GM18499 (cell line): ENCODE results near the gene F12.

Experiments
- ATAC-seq: cut with Tn5 transposase; IDR thresholded peaks from one replicate; pipeline ENCODE4 v1.9.1; 2021; ENCODE audit warnings: moderate number of reproducible peaks; ENCODE audit not compliant: insufficient read depth, unreplicated experiment

Gene F12

DNA sequence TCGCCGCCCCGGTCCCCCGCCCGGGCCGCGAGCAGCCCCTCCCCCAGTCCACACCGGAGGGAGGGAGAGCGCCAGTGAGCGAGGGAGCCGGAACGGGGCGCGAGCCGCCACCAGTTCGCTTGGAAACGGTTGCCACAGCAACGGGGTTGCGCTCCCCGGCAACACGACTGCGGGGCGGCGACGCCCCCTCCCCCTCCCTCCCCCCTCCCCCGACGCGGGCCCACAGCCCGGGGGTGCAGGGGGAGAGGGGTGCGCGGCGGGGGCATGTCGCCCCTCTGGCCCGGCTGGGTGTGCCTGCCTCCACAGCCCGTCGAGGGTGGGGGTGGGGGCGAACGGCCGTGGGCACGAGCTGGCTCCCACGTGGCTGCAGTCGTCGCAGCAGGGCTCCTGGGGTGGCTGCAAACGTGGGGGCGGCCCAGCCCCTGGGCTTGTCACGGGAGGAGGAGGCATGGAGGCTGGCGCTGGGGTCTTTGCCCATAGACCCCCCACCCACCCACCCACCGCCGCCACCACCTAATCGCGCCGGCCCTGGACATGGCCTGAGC, 37.8 kb upstream of the F12 start:
- no peak for ATAC-seq

DNA sequence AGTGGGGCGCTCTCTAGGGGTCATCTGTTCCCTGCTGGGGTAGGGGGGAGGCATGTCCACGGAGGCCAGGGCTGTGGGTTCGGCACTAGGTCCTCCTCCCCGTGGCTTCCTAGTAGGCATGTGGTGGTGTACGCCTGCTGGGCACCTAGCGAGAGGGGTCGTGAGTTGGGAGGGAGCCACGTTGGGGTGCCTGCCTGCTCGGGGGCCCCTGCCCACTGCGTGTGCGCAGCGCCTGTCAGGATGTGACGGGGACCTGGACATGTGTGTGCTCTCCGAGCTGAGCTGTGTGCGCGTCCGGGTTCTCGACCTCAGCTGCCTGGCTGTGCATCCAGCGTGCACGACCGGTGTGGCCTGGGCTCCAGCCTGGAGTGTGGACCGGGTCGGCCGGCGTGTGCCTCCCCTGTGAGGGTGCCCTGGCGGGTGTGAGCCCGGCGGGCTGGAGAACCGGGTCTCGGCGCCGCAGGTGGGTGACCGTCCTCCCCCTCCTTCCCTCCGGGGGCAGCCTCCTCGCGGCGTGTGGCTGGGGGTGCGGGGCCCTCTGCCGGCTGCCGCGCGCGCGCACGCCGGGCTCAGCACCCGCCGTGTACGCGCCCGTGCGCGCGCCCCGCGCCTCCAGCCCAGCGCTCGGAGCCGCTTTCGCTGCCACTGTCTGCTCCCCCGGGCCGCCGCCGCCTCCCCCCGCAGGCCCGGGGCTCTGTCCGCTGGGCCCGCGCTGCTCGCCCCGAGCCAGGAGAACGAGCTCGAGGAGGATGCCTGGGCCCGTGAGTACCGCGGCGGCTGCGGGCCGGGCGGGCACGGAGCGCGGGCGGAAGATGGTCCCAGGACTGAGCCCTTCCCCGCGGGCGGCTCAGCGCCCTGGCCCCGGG, 37.1 kb upstream of the F12 start, which contains the start of gene PRR7:
PRR7 (plus strand) TSS at position 615 of the 866 bp plus-strand sequence. CDS start 8,254 bp downstream, outside the sequence.
- ATAC-seq = no peak

DNA sequence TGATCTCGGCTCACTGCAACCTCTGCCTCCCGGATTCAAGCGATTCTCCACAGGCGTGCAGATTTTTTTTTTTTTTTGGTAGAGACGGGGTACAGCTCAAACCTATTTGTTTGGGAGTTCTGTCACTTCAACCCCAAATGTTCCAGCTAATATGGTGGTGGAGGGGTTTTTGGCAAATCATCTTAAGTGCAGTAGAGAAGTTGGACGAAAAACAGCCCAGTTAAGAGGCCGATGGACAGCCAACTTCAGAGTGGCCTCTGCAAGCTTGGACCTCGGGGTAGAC, 36.5 kb upstream of the F12 start:
- ATAC-seq = no peak

DNA sequence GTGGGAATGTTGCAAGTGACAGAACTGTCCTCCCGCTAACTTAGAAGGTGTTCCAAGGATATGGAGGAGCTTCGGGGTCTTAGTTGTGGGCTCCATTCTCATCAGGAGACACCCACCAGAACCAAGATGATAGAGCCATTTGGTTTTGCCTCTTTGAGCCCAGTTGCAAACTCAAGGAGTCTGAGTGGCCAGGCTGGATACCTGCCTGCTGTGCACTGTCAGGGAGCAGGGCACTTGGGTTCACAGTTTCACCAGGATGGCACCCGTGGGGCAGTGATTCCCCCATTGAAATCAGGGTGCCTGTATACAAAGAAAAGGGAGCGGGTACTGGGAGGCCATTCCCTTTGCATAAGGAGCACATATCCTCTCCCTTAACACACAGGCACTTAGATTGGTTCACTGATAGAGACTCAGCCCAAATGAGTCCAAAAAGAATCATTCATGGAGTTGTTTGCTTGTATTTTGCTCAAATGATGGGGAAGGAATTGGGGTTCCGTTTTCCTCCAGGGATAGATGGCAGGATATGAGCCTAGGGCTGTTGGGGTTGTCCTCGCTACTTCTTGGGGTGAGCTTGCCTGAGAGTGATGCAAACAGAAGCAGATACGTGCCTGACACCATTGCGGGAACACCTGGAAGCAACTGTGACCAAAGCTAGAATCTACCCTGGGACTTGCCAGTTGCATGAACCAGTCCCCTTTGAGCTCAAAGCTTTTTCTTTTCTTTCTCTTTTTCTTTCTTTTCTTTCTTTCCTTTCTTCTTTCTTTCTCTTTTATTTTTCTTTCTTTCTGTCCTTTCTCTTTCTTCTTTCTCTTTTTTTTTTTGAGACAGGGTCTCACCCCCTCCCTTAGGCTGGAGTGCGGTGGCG, 35.9 kb upstream of the F12 start:
- ATAC-seq = no peak

DNA sequence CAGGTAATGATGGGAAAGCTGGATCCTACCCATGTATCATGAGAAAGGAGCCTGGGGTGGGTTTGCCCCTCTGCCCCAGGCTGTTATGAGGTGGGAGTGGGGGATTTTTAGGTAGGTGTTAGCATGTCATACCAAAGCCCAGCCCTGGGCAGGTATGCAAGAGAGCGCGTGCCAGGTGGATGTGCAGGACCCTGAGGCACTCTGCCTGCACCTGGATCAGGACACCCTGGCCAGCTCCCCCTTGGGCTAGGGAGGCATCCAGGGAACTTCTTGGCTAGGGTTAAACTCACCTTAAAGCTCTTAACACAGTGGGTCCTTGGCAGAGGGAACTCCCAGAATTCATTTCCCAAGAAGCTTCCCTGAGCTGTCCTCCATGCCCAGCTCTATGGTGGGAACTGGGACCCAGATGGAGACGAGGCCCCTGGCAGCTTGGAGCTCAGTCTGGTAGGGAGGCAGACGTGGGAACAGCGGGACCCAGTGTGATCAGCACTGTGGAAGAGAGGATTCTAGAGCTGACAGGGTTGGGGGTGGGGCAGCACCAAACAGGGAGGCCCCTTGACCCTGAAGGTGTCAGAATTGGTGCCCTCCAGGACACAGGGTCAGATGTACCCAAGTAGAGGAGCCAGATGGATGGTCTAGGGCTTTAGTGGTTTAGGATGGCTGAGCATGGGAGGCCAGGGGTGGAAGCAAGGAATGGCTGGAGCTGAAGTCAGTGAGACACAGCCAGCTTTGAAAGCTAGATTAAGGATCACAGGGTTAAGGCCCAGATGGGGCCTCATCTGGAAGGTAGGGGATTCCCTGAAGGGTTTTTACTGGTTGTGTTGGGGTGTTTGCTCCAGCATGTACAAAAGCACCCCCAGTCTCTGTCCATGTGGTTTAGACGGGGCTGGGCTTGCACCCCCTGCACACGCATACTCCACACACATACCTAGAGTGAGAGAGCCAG, 35.0 kb upstream of the F12 start:
- ATAC-seq = no peak

DNA sequence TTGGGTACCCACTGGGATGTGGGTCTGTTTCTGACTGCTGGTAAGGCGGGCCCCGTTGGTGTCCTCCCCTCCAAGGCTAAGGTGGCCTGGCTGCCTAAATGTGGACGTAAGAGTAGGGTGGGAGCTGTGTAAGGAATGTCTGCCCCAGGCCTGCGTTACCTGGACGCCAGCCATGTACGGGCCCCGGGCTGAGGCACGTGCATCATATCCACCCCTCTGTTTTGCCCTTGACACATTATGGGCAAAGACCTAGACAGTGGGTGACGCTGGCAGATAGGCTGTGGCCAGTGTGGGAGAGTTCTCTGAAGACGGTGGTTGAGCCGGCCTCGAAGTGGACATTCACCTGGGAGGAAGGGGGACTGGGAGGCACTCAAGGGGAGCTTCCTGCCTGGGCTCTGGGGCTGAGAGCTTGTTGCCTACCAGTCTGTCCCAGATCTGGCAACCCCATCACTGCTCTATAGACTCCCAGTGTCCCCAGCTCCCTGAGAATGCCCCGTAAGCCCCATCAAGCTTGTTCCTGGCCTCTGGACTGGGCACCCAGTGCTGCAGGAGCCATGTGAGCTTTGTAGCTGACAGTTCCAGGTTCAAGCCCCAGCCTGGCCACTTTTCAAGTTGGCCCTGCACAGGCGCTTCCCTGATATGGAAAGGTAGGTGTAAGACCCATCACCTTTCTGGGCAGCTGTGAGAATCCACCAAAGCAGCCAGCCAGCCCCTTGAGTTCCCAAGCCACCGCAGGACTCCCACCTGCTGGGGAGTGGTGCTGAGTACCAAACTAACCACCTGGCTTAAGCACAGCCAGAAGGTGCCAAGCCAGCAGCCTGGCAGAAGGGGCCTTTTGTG, 34.0 kb upstream of the F12 start:
- no peak for ATAC-seq

DNA sequence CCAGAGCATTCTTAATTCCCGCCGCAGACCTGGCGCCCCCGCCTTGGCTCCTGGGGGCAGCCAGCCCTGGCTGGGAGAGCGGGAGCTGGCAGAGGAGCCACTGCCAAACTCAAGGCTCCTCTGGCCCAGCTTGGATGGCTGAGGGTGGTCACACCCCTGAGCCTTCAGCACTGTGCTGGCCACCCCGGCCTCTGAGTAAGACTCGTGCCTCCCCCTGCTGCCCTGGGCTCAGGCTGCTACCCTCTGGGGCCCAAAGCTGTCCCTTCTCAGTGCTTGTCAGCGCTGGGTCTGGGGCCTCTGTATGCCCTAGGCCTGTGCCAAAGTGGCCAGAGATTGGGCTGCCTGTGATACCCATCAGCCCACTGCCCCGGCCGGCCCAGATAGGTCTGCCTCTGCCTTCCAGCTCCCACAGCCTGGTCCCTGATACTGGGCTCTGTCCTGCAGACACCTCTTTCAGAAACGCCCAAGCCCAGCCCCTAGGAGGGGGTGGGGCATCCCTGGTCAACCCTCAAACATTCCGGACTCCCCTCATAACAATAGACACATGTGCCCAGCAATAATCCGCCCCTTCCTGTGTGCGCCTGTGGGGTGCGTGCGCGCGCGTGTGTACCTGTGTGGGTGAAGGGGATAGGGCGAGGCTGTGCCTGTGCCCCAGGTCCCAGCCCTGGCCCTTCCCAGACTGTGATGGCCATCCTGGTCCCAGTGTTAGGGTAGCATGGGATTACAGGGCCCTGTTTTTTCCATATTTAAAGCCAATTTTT, 32.9 kb upstream of the F12 start:
- no peak for ATAC-seq

DNA sequence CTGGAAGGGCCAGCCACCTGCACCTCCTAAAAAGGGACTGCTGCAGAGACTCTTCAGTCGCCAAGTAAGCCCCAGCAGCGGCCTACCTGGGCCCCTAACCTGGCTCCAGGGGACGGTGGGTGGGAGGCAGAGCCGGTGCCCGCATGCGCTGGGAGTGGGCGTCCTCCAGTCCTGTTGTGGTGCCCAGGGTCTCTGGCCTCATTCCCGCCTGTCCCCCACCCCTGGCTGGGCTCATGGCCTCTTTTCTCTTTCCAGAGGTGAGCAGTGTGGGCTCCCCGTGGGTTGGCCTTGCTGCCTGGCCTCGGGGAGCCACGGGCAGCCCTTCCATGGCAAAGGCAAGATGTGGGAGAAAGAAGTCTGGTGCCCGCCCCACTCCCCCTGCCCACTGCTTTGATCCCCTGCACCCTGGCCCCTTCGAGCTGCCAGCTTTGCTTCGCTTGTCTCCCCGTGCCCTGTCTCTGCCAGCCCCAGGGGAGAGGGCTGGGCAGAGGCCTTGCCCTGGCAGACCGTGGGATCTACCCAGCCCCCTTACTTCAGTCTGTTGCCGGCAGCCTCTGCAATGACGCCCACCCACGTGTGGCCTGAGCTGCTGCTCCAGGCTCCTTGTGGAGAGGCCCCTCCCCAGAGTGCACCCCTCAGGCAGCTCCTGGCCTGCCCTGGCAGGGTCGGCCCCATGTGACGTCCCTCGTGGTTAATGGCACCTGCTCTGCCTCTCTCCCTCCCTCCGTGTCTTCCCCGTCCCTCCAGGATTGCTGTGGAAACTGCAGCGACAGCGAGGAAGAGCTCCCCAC, 31.8 kb upstream of the F12 start:
- ATAC-seq = no peak

DNA sequence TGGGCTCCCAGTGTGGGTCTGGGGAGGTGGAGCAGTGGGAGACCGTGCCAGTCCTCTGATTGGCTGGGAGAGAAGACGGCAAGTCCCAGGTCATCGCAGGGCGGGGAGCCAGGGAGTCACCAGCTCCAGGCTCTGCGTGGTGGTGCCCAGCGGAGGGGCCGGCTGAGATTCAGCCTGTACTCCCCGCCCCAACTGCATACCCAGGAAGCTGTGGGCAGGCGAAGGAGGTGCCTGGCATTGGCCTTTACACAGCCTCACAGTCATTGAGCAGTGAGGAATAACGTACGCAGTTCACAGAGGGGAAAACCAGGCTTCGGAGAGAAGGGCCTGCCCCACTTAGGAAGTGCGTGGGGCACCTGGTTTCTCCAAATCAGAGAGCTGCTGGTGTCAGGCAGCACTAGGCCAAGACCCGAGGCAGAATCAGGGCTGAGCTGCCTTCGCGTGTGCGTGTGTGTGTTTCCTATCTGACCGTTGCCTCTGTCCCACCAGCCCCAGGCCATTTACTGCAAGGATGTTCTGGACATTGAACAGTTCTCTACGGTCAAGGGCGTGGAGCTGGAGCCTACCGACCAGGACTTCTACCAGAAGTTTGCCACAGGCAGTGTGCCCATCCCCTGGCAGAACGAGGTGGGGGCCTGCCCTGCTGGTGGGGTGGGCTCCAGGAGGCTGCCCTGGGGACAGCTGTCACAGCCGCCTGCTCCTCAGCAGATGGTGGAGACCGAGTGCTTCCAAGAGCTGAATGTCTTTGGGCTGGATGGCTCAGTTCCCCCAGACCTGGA, 31.0 kb upstream of the F12 start:
- no peak for ATAC-seq

DNA sequence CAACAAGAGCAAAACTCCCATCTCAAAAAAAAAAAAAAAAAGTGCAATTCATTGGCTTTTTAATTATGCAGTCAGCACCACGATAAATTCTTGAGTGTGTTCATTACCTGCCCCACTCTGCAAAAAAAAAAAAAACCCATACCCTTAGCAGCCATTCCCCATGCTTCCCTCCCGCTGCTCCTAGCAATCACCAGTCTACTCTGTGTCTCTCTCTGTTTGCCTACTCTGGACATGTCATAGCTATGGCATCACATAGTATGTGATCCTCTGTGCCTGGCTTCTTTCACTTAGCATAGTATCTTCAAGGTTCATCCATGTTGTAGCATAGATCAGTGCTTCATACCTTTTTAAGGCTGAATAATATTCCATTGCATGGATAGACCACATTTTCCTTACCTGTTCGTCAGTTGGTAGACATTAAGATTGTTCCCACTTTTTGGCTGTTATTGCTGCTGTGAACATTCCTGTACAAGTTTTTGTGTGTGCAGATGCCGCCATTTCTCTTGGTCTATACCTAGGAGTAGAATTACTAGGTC, 30.2 kb upstream of the F12 start:
- ATAC-seq = no peak

DNA sequence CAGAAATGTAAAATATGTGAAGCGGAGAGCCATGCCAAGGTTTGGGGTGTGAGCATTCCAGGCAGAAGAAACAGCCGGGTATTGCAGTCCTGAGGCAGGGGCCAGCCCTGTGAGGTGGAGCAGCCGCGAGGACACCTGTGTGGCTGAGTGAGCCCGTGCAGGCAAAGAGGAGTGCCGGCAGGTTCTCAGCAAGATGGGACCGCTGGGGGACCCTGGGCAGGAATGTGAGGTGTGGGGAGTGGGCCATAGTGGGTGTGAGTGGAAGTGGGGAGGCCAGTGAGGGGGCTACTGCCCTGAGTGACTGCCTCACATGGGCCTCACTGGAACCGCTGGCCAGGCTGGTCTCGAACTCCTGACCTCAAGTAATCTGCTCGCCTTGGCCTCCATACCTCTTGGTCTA, 29.1 kb upstream of the F12 start:
- ATAC-seq = no peak

DNA sequence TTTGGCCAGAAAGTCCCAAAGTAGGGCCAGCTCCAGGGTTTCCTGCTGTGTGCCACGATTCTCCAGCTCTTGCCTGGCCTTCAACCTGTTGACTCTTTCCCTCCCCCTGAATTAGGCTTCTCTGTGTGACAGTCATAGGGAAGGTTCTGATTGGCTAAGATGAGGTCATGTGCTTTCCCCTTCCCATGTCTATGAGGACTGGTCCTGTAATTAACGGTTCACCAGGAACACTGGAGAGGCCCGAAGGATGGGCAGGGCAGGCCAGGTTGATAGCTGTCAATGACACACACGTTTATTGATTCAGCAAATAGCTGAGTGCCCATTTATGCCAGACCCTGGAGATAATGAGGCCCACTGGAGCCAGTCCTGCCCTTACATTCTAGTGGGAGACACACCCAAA, 28.3 kb upstream of the F12 start:
- ATAC-seq = no peak

DNA sequence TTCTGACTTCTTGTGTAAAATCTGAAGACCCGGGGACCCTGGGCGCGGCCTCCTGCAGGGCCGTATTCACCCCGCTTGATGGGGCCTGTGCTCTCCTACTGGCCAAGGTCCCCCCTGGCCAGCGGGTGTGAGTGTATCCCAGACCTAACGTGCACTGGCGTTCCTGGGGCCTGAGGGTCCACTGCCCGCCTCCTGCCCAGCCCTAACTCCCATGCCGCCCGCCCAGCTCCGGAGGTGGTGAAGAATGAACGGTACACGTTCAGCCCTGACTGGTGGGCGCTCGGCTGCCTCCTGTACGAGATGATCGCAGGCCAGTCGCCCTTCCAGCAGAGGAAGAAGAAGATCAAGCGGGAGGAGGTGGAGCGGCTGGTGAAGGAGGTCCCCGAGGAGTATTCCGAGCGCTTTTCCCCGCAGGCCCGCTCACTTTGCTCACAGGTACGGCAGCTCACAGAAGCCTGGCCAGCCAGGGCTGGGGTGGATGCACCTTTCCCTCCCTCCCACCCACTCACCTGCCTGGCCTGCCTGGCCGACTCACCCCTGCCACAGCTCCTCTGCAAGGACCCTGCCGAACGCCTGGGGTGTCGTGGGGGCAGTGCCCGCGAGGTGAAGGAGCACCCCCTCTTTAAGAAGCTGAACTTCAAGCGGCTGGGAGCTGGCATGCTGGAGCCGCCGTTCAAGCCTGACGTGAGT, 26.6 kb upstream of the F12 start:
- ATAC-seq = no peak

DNA sequence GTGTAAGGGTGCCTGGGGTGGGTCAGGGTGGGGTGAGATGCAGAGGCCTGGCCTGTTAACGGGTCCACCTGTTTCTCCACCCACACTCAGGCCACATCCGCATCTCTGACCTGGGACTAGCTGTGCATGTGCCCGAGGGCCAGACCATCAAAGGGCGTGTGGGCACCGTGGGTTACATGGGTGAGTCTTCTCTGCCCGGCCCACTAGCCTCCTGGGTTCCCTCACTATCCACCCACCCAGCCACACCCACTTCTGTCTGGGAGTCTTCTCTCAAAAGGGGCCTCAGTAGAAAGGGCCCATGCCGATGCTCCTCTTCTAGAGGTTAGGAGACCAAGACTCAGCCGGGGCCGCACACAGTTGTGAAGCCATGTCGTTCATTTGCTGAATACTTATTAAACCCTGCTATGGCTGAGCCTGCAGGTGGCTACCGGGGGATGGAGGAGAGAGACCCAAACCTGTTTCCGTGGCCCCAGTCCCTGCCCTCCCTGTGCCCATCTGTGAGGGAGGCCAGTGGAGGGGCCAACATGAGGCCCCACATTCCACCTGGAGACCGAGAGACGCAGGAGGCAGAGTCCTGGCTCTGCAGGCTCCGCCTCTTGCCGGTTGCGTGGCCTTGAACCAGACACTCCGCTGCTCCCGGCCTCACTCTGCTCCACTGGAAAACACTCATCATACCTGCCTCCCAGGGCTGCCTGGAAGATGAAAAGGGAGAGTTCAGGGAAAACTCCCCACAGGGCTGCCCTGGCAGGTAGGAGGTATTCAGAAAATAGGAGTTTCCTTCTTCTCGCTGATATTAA, 25.8 kb upstream of the F12 start:
- no peak for ATAC-seq

DNA sequence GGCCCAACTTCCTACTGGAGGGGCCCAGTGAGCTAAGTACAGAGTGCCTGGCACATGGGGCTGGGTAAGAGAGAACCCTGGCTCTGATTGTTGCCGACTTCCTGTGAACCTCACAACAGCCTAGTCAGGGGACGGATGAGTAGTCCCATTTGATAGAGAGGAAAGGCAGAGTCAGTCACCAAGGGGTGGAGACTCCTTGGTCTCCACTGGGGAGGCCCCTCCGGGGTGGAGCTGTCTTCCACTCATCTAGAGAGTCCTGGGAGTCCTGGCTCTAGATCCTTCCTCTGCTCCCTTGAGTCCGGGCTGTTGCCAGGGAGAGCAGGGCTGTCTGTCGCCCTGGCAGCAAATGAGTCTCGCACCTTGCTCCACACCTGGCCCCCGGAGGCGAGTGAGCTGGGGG, 25.1 kb upstream of the F12 start:
- no peak for ATAC-seq
